Endothelial cell (in vitro differentiated cells): Measurements from ENCODE around the gene NSFL1C. TPM values are rescaled to one million over a fixed set of nuclear protein-coding genes. Genes with fewer than 3 reads are reported as not detected.

Experiments
- DNase-seq: peaks from one replicate; pipeline ENCODE4 v3.0.0; 2021; ENCODE audit warnings: low spot score
- H3K27ac Mint-ChIP-seq: one replicate; pipeline ENCODE4 v1.8.0; 2021; ENCODE audit warnings: mixed read lengths, inconsistent platforms; ENCODE audit not compliant: unreplicated experiment
- H3K27me3 Mint-ChIP-seq: one replicate; pipeline ENCODE4 v1.8.0; 2021; ENCODE audit warnings: mild to moderate bottlenecking, moderate library complexity, mixed read lengths, inconsistent platforms; ENCODE audit not compliant: unreplicated experiment
- H3K36me3 Mint-ChIP-seq: one replicate; pipeline ENCODE4 v1.8.0; 2021; ENCODE audit warnings: mild to moderate bottlenecking, low read depth, mixed read lengths, inconsistent platforms; ENCODE audit not compliant: unreplicated experiment
- H3K4me1 Mint-ChIP-seq: one replicate; pipeline ENCODE4 v1.8.0; 2021; ENCODE audit warnings: mild to moderate bottlenecking, mixed read lengths, inconsistent platforms; ENCODE audit not compliant: unreplicated experiment
- H3K4me3 Mint-ChIP-seq: one replicate; pipeline ENCODE4 v1.8.0; 2021; ENCODE audit warnings: mild to moderate bottlenecking, mixed read lengths, inconsistent platforms; ENCODE audit not compliant: unreplicated experiment
- H3K9me3 Mint-ChIP-seq: one replicate; pipeline ENCODE4 v1.8.0; 2021; ENCODE audit warnings: mixed read lengths, inconsistent platforms; ENCODE audit not compliant: unreplicated experiment
- total RNA-seq: library from RNA; stranded (reverse); fragmentation: NEBNext Ultra II Directional; extraction: Animal tissue kit (Norgen Biotek cat#: 25700); gene quantifications from one replicate; pipeline ENCODE4 v1.2.1, GENCODE V29; 2021; ENCODE audit not compliant: unreplicated experiment
- TF ChIP-seq, protein P1 (sequence below): fragments of 200-600 bp; sonication (generic); IDR thresholded peaks from one replicate; pipeline ENCODE4 v1.5.0; 2021; ENCODE audit warnings: antibody characterized with exemption; ENCODE audit not compliant: unreplicated experiment

Gene NSFL1C
- total RNA-seq, 1 donor from 2014 or later = 104 TPM

DNA sequence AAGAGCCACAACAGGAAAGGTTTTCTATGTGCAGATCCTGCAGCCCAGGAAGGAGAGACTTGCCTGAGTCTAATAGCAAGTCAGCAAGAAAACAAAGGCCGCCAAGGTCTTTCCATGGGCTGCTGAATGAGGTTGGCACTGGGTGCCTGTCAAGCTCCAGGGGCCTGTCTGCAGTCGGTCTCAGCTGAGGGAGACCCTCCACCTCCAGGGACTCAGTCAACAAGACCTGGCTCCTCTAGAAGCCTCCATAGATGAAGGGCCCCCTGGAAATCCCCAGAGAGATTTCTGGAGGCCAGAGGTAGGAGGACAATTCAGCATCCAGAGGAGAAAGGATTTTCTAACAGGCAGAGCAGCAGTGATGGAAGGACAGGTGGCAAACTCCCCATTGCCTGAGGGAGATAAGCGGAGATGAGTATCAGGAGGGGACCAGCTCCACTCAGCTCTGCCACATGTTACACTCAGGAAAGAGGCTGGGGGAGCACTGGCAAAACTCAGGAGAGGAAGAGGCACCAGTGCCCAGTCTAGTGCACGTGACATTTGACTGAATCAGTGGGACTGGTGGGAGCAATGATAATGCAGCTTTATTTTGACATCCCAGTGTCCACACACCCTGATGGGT is 40.3 kb downstream of the NSFL1C start:
- Mint-ChIP-seq H3K9me3 (no peaks in the 10 kb centered on the region), H3K27me3 (peaks cover 4% of the 10 kb centered on the region), H3K36me3 (peaks cover 4% of the 10 kb centered on the region), H3K27ac (no peak overlapping the region), H3K4me3 (no peak overlapping the region), H3K4me1 (peaks cover 32% of the 10 kb centered on the region)
- TF ChIP-seq, protein P1, sequence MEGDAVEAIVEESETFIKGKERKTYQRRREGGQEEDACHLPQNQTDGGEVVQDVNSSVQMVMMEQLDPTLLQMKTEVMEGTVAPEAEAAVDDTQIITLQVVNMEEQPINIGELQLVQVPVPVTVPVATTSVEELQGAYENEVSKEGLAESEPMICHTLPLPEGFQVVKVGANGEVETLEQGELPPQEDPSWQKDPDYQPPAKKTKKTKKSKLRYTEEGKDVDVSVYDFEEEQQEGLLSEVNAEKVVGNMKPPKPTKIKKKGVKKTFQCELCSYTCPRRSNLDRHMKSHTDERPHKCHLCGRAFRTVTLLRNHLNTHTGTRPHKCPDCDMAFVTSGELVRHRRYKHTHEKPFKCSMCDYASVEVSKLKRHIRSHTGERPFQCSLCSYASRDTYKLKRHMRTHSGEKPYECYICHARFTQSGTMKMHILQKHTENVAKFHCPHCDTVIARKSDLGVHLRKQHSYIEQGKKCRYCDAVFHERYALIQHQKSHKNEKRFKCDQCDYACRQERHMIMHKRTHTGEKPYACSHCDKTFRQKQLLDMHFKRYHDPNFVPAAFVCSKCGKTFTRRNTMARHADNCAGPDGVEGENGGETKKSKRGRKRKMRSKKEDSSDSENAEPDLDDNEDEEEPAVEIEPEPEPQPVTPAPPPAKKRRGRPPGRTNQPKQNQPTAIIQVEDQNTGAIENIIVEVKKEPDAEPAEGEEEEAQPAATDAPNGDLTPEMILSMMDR = no peak
- DNase-seq = no peak

DNA sequence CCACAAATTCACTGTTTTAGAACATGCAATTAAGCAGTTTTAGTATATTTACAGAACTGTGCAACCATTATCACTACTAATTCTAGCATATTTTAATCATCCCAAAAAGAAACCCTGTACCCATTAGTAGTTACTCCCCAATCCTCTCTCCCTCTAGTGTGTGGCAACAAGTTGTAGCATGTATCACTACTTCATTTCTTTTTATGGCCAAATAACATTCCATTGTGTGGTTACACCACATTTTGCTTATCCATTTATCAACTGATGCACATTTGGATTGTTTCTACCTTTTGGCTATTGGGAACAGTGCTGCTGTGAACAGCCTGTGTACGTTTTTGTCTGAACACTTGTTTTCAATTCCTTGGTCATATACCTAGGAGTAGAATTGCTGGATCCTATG is 42.3 kb downstream of the NSFL1C start:
- H3K36me3 Mint-ChIP-seq = peaks cover 4% of the 10 kb centered on the region
- H3K27ac Mint-ChIP-seq = no peak overlapping the region
- peaks cover 32% of the 10 kb centered on the region for H3K4me1 Mint-ChIP-seq
- TF ChIP-seq, protein P1 = no peak
- no peak for DNase-seq
- H3K27me3 Mint-ChIP-seq = peaks cover 4% of the 10 kb centered on the region
- no peak overlapping the region for H3K4me3 Mint-ChIP-seq
- no peaks in the 10 kb centered on the region for H3K9me3 Mint-ChIP-seq

DNA sequence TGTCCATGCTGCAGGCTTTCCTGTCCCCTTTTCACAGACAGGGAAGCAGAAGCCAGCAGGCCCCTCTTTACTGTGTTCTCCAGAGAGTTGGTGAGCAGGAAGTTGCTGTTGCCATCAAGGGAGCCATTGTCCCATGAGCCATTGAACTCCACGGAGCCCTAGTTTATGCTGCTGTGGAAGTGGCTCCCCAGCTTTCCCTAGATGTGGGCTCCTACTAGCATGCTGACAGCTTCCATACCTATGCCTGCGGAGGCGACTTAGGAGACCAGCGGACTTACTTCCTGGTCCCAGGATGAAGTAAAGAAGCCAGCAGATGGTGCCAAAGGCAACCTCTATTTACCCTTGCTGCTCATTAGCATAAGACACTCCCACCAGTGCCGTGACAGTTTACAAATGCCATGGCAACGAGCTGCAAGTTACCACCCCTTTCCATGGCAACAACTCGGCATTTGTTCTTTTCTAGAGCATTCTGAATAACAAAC is 43.0 kb downstream of the NSFL1C start:
- H3K4me3 Mint-ChIP-seq = no peak overlapping the region
- peak; percentile 36 for DNase-seq
- H3K36me3 Mint-ChIP-seq = peaks cover 9% of the 10 kb centered on the region
- TF ChIP-seq, protein P1 = no peak
- H3K27ac Mint-ChIP-seq = no peak overlapping the region
- peaks cover 4% of the 10 kb centered on the region for H3K27me3 Mint-ChIP-seq
- peaks cover 4% of the 10 kb centered on the region for H3K9me3 Mint-ChIP-seq
- peaks cover 34% of the 10 kb centered on the region for H3K4me1 Mint-ChIP-seq

DNA sequence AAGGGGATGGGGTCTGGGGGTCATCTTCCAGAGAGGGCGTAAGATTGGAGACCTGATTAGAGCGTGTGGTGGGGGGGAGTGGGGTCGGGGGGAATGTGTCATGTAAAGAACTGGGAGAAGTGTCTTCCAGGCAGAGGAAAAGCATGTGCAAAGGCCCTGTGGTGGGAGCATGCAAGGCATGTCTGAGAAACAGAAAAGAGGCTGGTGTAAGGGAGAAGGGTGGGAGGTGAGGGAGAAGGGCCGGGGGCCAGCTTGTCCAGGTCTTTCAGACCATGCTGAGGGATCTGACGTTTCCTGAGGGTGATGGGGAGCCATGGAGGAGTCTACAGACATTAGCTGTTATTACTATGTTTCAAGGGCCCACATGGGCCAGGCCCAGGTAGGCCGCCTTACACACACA is 43.4 kb downstream of the NSFL1C start:
- Mint-ChIP-seq H3K4me1 (peaks cover 36% of the 10 kb centered on the region), H3K27ac (no peak overlapping the region), H3K4me3 (no peak overlapping the region), H3K36me3 (peaks cover 11% of the 10 kb centered on the region), H3K9me3 (peaks cover 4% of the 10 kb centered on the region), H3K27me3 (peaks cover 5% of the 10 kb centered on the region)
- no peak for DNase-seq
- TF ChIP-seq, protein P1 = no peak

DNA sequence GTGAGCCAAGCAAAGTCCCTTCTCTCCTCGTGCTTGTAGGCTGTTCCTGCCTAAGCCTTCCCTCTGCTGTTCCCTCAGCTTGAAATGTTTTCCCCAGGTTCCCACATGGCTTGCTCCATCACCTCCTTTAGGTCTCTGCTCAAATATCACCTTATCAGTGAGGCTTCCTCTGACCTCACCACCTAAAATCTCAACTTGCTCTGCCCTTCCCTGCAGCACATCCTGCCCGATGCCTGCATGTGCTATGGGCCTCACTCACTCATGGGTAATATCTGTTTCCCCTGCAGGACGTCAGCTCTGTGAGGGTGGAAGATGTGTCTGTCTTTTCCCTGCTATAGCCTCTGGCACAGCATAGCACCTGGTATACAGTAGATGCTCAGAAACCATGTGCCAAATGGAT is 43.9 kb downstream of the NSFL1C start:
- Mint-ChIP-seq H3K27ac (peak overlapping the region; percentile 72), H3K4me1 (peaks cover 34% of the 10 kb centered on the region)

More for the DNA sequence above, 43.9 kb downstream of the NSFL1C start:
- H3K4me3 Mint-ChIP-seq = no peak overlapping the region
- peaks cover 6% of the 10 kb centered on the region for H3K27me3 Mint-ChIP-seq
- TF ChIP-seq, protein P1 = no peak
- peaks cover 4% of the 10 kb centered on the region for H3K9me3 Mint-ChIP-seq
- H3K36me3 Mint-ChIP-seq = peaks cover 11% of the 10 kb centered on the region
- no peak for DNase-seq
